ENCODE results near the gene ARID2. TPM values are rescaled to one million over a fixed set of nuclear protein-coding genes. Genes with fewer than 3 reads are reported as not detected.

ARID2 gene
- total and polyA plus RNA-seq, 2 donors from 2014 or later, result 4.4 to 35.7 TPM

GRCh38 chr12:45726603-45727300 lies 2.8 kb upstream of the ARID2 start:
- intact Hi-C loops (cut with DNase I), result no loop called here
- no peaks in the 10 kb centered on the region for H3K36me3 ChIP-seq (ENCODE audit: control insufficient read depth in 2 of 3, insufficient read depth in 3 of 3, low read length in 3 of 3)
- TF ChIP-seq CTCF (IDR thresholded peaks at IDR 0.05; ENCODE audit: borderline replicate concordance, extremely low read depth, insufficient read depth), result no peak
- H3K4me3 ChIP-seq (ENCODE audit: low read length in 3 of 3), result peak overlapping the region; percentile 90 to 98 (median 98)
- H3K9ac ChIP-seq (ENCODE audit: low read length in 3 of 3), result peak overlapping the region; percentile 64 to 100 (median 92)
- DNase-seq, result peak in 3 of 5 donors; percentile 51 to 91 (median 76)
- H3K27ac ChIP-seq (ENCODE audit: low read depth in 2 of 2, low read length in 2 of 2), result peak overlapping the region; percentile 96 to 97
- H3K9me3 ChIP-seq (ENCODE audit: control insufficient read depth in 2 of 3, insufficient read depth in 1 of 3, low read length in 3 of 3), result no peaks in the 10 kb centered on the region
- peaks cover 0 to 21% (median 3%) of the 10 kb centered on the region in 3 donors for H3K4me1 ChIP-seq (ENCODE audit: control insufficient read depth in 2 of 3, insufficient read depth in 2 of 3, low read depth in 1 of 3, low read length in 3 of 3)
- no peak for FAIRE-seq
- H3K27me3 ChIP-seq (ENCODE audit: control insufficient read depth, insufficient read depth, low read length), result no peaks in the 10 kb centered on the region

- no peak for FAIRE-seq
- H3K9me3 ChIP-seq (ENCODE audit: control insufficient read depth in 2 of 3, insufficient read depth in 1 of 3, low read length in 3 of 3), result no peaks in the 10 kb centered on the region
- peak overlapping the region; percentile 96 to 97 for H3K27ac ChIP-seq (ENCODE audit: low read depth in 2 of 2, low read length in 2 of 2)
- no peak for TF ChIP-seq CTCF (IDR thresholded peaks at IDR 0.05; ENCODE audit: borderline replicate concordance, extremely low read depth, insufficient read depth)
- H3K4me1 ChIP-seq (ENCODE audit: control insufficient read depth in 2 of 3, insufficient read depth in 2 of 3, low read depth in 1 of 3, low read length in 3 of 3), result peaks cover 0 to 20% (median 3%) of the 10 kb centered on the region in 3 donors
- H3K27me3 ChIP-seq (ENCODE audit: control insufficient read depth, insufficient read depth, low read length), result no peaks in the 10 kb centered on the region
- peak overlapping the region; percentile 64 to 100 (median 92) for H3K9ac ChIP-seq (ENCODE audit: low read length in 3 of 3)
- H3K4me3 ChIP-seq (ENCODE audit: low read length in 3 of 3), result peak overlapping the region; percentile 90 to 98 (median 98)
- DNase-seq, result peak; percentile 97 to 98 (median 98)
- intact Hi-C loops (cut with DNase I), result no loop called here
- no peaks in the 10 kb centered on the region for H3K36me3 ChIP-seq (ENCODE audit: control insufficient read depth in 2 of 3, insufficient read depth in 3 of 3, low read length in 3 of 3)
Observed at GRCh38 chr12:45727301-45727979, 2.1 kb upstream of the ARID2 start.

- Histone ChIP-seq H3K4me1 (ENCODE audit: control insufficient read depth in 2 of 3, insufficient read depth in 2 of 3, low read depth in 1 of 3, low read length in 3 of 3) (peaks cover under 1 to 18% (median 6%) of the 10 kb centered on the region in 3 donors), H3K27me3 (ENCODE audit: control insufficient read depth, insufficient read depth, low read length) (no peaks in the 10 kb centered on the region), H3K9me3 (ENCODE audit: control insufficient read depth in 2 of 3, insufficient read depth in 1 of 3, low read length in 3 of 3) (no peaks in the 10 kb centered on the region), H3K4me3 (ENCODE audit: low read length in 3 of 3) (peak overlapping the region; percentile 90 to 98 (median 98)), H3K9ac (ENCODE audit: low read length in 3 of 3) (peak overlapping the region; percentile 64 to 92 (median 92)), H3K36me3 (ENCODE audit: control insufficient read depth in 2 of 3, insufficient read depth in 3 of 3, low read length in 3 of 3) (no peaks in the 10 kb centered on the region), H3K27ac (ENCODE audit: low read depth in 2 of 2, low read length in 2 of 2) (peak overlapping the region; percentile 96 to 97)
- no peak for DNase-seq
- TF ChIP-seq CTCF (IDR thresholded peaks at IDR 0.05; ENCODE audit: borderline replicate concordance, extremely low read depth, insufficient read depth), result no peak
- intact Hi-C loops (cut with DNase I), result no loop called here
- no peak for FAIRE-seq
Observed at GRCh38 chr12:45727980-45728629, 1.4 kb upstream of the ARID2 start.
